ENCODE results near the gene SASH1. TPM values are rescaled to one million over a fixed set of nuclear protein-coding genes. Genes with fewer than 3 reads are reported as not detected.

SASH1 gene
- total RNA-seq: 5.5 and 19.3 TPM in 2 replicates

GRCh38 chr6:148342350-148343046 is at the start of gene SASH1:
TSS of gene SASH1 (plus strand) at chr6:148342838. CDS start at chr6:148343068, 230 bp downstream.

All from mesangial cell (primary cell).